ENCODE measurements around the gene GRB2.

GRB2 gene

DNA sequence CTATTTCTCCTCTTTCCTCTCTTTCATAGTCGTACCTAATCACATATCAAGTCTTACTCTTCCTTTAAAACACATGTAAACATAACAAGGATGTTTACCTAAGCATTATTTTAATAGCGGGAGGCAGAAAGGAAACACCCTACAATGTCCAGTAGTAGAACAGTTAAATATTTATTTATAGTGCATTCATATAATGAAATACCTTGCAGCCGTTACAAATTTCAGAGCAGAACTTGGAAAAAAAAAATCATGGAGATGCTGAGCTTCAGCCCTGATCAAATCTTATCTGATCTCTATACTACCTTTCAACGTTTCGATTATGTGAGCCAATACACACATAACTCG, 39.6 kb downstream of the GRB2 start:
- Histone ChIP-seq H3K27me3 (ENCODE audit: insufficient read depth, poor library complexity, severe bottlenecking) (no peaks in the 10 kb centered on the region), H3K27ac (replicated peaks) (no peak overlapping the region), H3K4me3 (replicated peaks; ENCODE audit: insufficient read depth, low read length) (no peak overlapping the region)
- TF ChIP-seq, protein P1, sequence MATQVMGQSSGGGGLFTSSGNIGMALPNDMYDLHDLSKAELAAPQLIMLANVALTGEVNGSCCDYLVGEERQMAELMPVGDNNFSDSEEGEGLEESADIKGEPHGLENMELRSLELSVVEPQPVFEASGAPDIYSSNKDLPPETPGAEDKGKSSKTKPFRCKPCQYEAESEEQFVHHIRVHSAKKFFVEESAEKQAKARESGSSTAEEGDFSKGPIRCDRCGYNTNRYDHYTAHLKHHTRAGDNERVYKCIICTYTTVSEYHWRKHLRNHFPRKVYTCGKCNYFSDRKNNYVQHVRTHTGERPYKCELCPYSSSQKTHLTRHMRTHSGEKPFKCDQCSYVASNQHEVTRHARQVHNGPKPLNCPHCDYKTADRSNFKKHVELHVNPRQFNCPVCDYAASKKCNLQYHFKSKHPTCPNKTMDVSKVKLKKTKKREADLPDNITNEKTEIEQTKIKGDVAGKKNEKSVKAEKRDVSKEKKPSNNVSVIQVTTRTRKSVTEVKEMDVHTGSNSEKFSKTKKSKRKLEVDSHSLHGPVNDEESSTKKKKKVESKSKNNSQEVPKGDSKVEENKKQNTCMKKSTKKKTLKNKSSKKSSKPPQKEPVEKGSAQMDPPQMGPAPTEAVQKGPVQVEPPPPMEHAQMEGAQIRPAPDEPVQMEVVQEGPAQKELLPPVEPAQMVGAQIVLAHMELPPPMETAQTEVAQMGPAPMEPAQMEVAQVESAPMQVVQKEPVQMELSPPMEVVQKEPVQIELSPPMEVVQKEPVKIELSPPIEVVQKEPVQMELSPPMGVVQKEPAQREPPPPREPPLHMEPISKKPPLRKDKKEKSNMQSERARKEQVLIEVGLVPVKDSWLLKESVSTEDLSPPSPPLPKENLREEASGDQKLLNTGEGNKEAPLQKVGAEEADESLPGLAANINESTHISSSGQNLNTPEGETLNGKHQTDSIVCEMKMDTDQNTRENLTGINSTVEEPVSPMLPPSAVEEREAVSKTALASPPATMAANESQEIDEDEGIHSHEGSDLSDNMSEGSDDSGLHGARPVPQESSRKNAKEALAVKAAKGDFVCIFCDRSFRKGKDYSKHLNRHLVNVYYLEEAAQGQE (IDR thresholded peaks at IDR 0.05; ENCODE audit: insufficient replicate concordance, low read depth), result no peak
- no peak for TF ChIP-seq SPI1 (IDR thresholded peaks at IDR 0.05; ENCODE audit: borderline replicate concordance, low read depth)
- TF ChIP-seq, protein P2, sequence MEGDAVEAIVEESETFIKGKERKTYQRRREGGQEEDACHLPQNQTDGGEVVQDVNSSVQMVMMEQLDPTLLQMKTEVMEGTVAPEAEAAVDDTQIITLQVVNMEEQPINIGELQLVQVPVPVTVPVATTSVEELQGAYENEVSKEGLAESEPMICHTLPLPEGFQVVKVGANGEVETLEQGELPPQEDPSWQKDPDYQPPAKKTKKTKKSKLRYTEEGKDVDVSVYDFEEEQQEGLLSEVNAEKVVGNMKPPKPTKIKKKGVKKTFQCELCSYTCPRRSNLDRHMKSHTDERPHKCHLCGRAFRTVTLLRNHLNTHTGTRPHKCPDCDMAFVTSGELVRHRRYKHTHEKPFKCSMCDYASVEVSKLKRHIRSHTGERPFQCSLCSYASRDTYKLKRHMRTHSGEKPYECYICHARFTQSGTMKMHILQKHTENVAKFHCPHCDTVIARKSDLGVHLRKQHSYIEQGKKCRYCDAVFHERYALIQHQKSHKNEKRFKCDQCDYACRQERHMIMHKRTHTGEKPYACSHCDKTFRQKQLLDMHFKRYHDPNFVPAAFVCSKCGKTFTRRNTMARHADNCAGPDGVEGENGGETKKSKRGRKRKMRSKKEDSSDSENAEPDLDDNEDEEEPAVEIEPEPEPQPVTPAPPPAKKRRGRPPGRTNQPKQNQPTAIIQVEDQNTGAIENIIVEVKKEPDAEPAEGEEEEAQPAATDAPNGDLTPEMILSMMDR (IDR thresholded peaks at IDR 0.05; ENCODE audit: insufficient read depth, low read length), result no peak
- no peak for TF ChIP-seq POLR2AphosphoS5 (IDR thresholded peaks at IDR 0.05; ENCODE audit: low read depth)
- no peak for TF ChIP-seq GABPA (IDR thresholded peaks at IDR 0.05; ENCODE audit: low read depth)
- no peak for DNase-seq (ENCODE audit: low read depth in 1 of 2, low spot score in 1 of 2)

DNA sequence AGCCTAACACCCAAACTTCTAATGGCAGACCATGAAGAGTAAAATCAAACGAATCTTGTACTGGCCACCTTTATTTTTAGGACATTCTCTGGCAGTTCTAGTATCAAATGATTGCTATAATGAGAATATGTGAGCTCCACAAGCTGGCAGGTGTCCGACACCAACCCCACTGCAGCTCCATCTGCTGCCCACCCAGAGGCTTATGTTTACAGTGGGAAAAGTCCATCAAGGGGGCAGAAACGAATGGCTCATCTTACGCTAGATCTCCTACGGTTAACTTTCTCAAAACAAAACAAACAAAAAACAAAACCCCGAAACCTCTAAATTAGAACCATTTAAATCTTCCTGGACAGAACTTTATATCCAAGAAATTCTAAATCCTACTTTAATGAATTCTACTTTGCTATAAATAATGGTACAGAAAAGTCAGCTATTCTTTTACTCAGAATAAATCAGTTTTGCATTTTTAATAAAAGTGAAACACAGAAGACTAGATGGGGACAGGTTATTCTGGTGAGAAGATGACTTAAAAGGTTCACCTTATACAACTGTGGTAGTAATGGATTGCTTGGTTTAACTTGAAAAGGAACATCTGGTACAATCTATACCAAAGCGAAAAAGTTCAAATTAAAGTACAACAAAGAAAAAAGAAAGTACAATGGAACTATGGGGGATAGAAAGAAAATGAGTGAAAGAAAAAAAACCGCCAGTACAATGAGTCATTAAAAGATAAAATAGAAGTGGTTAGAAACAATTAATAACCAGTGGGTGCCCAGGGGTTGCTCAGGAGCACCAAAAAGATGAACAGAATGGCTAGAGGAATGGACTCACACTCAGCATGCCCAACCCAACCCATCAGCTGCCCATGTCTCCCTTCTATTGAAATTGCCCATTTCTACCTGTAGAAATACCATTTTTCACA, 40.2 kb downstream of the GRB2 start:
- no peak overlapping the region for H3K4me3 ChIP-seq (replicated peaks; ENCODE audit: insufficient read depth, low read length)
- TF ChIP-seq, protein P1 (IDR thresholded peaks at IDR 0.05; ENCODE audit: insufficient replicate concordance, low read depth), result no peak
- TF ChIP-seq SPI1 (IDR thresholded peaks at IDR 0.05; ENCODE audit: borderline replicate concordance, low read depth), result no peak
- no peak for TF ChIP-seq POLR2AphosphoS5 (IDR thresholded peaks at IDR 0.05; ENCODE audit: low read depth)
- TF ChIP-seq, protein P2 (IDR thresholded peaks at IDR 0.05; ENCODE audit: insufficient read depth, low read length), result no peak
- no peak for TF ChIP-seq GABPA (IDR thresholded peaks at IDR 0.05; ENCODE audit: low read depth)
- no peak overlapping the region for H3K27ac ChIP-seq (replicated peaks)
- H3K27me3 ChIP-seq (ENCODE audit: insufficient read depth, poor library complexity, severe bottlenecking), result no peaks in the 10 kb centered on the region
- DNase-seq (ENCODE audit: low read depth in 1 of 2, low spot score in 1 of 2), result no peak

DNA sequence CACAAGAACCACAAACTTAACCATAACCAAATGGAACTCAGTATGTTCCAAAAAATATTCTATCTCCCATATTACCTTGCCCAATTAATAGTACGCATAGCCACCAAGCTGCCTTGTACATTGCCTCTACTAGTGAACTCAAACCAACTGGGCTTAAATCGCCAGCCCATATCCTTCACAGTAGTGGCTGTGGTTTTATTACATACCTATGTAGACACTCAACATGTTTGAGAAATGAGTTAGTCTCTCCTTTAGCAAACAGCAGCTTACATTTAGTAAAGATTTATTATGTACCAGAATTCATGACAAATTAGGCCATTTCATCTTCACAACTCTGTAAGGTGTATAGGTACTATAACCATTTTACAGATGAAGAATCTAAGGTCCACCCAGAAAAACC, 41.4 kb downstream of the GRB2 start:
- no peak overlapping the region for H3K27ac ChIP-seq (replicated peaks)

More for the DNA sequence above, 41.4 kb downstream of the GRB2 start:
- TF ChIP-seq, protein P2 (IDR thresholded peaks at IDR 0.05; ENCODE audit: insufficient read depth, low read length), result no peak
- no peak for TF ChIP-seq SPI1 (IDR thresholded peaks at IDR 0.05; ENCODE audit: borderline replicate concordance, low read depth)
- no peak for TF ChIP-seq GABPA (IDR thresholded peaks at IDR 0.05; ENCODE audit: low read depth)
- TF ChIP-seq POLR2AphosphoS5 (IDR thresholded peaks at IDR 0.05; ENCODE audit: low read depth), result no peak
- TF ChIP-seq, protein P1 (IDR thresholded peaks at IDR 0.05; ENCODE audit: insufficient replicate concordance, low read depth), result no peak
- Histone ChIP-seq H3K4me3 (replicated peaks; ENCODE audit: insufficient read depth, low read length) (no peak overlapping the region), H3K27me3 (ENCODE audit: insufficient read depth, poor library complexity, severe bottlenecking) (no peaks in the 10 kb centered on the region)
- DNase-seq (ENCODE audit: low read depth in 1 of 2, low spot score in 1 of 2), result no peak
